ENCODE measurements around the gene STK39.

- TF ChIP-seq POLR2AphosphoS5 (IDR thresholded peaks at IDR 0.05) (no peak), POLR2A (IDR thresholded peaks at IDR 0.05) (no peak)
Measured at GRCh38 chr2:168143813-168144212, 103.6 kb downstream of the STK39 start.
